SK-N-SH (cell line): ENCODE results near the gene NR1D2. TPM values are rescaled to one million over a fixed set of nuclear protein-coding genes. Genes with fewer than 3 reads are reported as not detected.
"Not testable (repeated sequence)": the region's sequence is repeated elsewhere in the genome, so short reads cannot be mapped to it uniquely, and the experiment has no call there.

Experiments used
- CTCF ChIA-PET: fragments of 300-600, 350-600 bp; formaldehyde crosslinking; extraction: SDS; loops from one replicate; lab custom pipeline; 2021; lab: Yijun Ruan, JAX
- POLR2A ChIA-PET: fragments of 350-600 bp; sonication (Branson Sonifier 250); formaldehyde crosslinking; extraction: SDS; loops from one replicate; lab custom pipeline; 2020; ENCODE audit warnings: antibody characterized with exemption, inconsistent platforms; lab: Yijun Ruan, JAX
- DNase-seq: peaks from one replicate; pipeline ENCODE4 v3.0.0; 2012
- H2AFZ ChIP-seq: fragments of 200-600 bp; sonication (generic); 2 replicates; pipeline ENCODE4 v1.8.1; 2016; ENCODE audit warnings: antibody characterized with exemption, mild to moderate bottlenecking, low read depth
- H3F3A ChIP-seq: fragments of 200-600 bp; sonication (generic); replicated peaks from 2 replicates; pipeline ENCODE3; 2016; ENCODE audit warnings: antibody characterized with exemption, mild to moderate bottlenecking; ENCODE audit not compliant: insufficient read depth
- H3K27ac ChIP-seq, 2 experiments: fragments of 200-500 bp in 1 of 2; fragments of 200-600 bp in 1 of 2; sonication (Bioruptor generic) in 1 of 2; sonication (generic), shearing (Covaris generic) in 1 of 2; 2 replicates each; pipeline versions ENCODE4 v1.5.1 to v1.6.1; 2014 to 2016; ENCODE audit warnings: low read depth in 2 of 2, inconsistent platforms in 1 of 2, low read length in 1 of 2, mild to moderate bottlenecking in 1 of 2, mixed read lengths in 1 of 2
- H3K27me3 ChIP-seq: fragments of 200-600 bp; sonication (generic), shearing (Covaris generic); 2 replicates; pipeline ENCODE4 v1.6.1; 2016; ENCODE audit warnings: mixed run types; ENCODE audit not compliant: insufficient read depth
- H3K36me3 ChIP-seq, 2 experiments: fragments of 200-500 bp in 1 of 2; fragments of 200-600 bp in 1 of 2; sonication (Bioruptor generic) in 1 of 2; sonication (generic) in 1 of 2; replicated peaks in 1 of 2; 2 replicates each; pipeline versions ENCODE3 to v1.5.1; 2014 to 2016; ENCODE audit warnings: low read length in 1 of 2, mild to moderate bottlenecking in 1 of 2; ENCODE audit not compliant: insufficient read depth in 2 of 2, control insufficient read depth in 1 of 2
- H3K4me1 ChIP-seq, 2 experiments: fragments of 200-500 bp in 1 of 2; fragments of 200-600 bp in 1 of 2; sonication (Bioruptor generic) in 1 of 2; sonication (generic), shearing (Covaris generic) in 1 of 2; 2 replicates each; pipeline versions ENCODE4 v1.5.1 to v1.6.1; 2014 to 2016; ENCODE audit warnings: low read depth in 1 of 2, low read length in 1 of 2, mixed run types in 1 of 2; ENCODE audit not compliant: insufficient read depth in 2 of 2, control insufficient read depth in 1 of 2
- H3K4me2 ChIP-seq: fragments of 200-600 bp; sonication (generic), shearing (Covaris generic); 2 replicates; pipeline ENCODE4 v1.6.1; 2017; ENCODE audit warnings: mixed run types
- H3K4me3 ChIP-seq, 2 experiments: fragments of 200-500 bp in 1 of 2; fragments of 200-600 bp in 1 of 2; sonication (Bioruptor generic) in 1 of 2; sonication (generic), shearing (Covaris generic) in 1 of 2; 2 replicates each; pipeline versions ENCODE4 v1.5.1 to v1.8.1; 2014 to 2016; ENCODE audit warnings: low read depth in 2 of 2, inconsistent platforms in 1 of 2, low read length in 1 of 2, mild to moderate bottlenecking in 1 of 2, mixed read lengths in 1 of 2, moderate library complexity in 1 of 2
- H3K79me2 ChIP-seq: fragments of 200-600 bp; sonication (generic); 2 replicates; pipeline ENCODE4 v1.8.1; 2017; ENCODE audit warnings: mild to moderate bottlenecking; ENCODE audit not compliant: insufficient read depth
- H3K9ac ChIP-seq: fragments of 200-600 bp; sonication (generic); 2 replicates; pipeline ENCODE4 v1.6.1; 2017; ENCODE audit warnings: mixed run types
- H3K9me2 ChIP-seq: fragments of 200-600 bp; sonication (generic); 2 replicates; pipeline ENCODE4 v1.6.1; 2017; ENCODE audit warnings: mixed run types
- H3K9me3 ChIP-seq: fragments of 200-600 bp; sonication (generic); 2 replicates; pipeline ENCODE4 v1.6.1; 2017; ENCODE audit warnings: mixed run types, mild to moderate bottlenecking, moderate library complexity
- H4K20me1 ChIP-seq: fragments of 200-600 bp; sonication (generic); 2 replicates; pipeline ENCODE4 v1.6.1; 2017; ENCODE audit warnings: mild to moderate bottlenecking, mixed run types; ENCODE audit not compliant: insufficient read depth
- CHD2 ChIP-seq: fragments of 150-350 bp; IDR thresholded peaks from 2 replicates; pipeline ENCODE4 v1.6.1; 2018; ENCODE audit warnings: low read length; ENCODE audit not compliant: partially characterized antibody
- FOSL2 ChIP-seq: IDR thresholded peaks from 2 replicates; pipeline ENCODE4 v1.4.0; 2012; ENCODE audit warnings: low read depth, mild to moderate bottlenecking, moderate library complexity, borderline replicate concordance
- FOXM1 ChIP-seq: IDR thresholded peaks from 2 replicates; pipeline ENCODE4 v1.4.0; 2012; ENCODE audit warnings: low read depth, mild to moderate bottlenecking
- GABPA ChIP-seq: IDR thresholded peaks from 2 replicates; pipeline ENCODE4 v1.4.0; 2012; ENCODE audit warnings: low read depth, mild to moderate bottlenecking
- MAX ChIP-seq: IDR thresholded peaks from 2 replicates; pipeline ENCODE4 v1.4.0; 2012; ENCODE audit warnings: low read depth
- MEF2A ChIP-seq: IDR thresholded peaks from 2 replicates; pipeline ENCODE4 v1.4.0; 2012; ENCODE audit warnings: low read depth, borderline replicate concordance
- MXI1 ChIP-seq: IDR thresholded peaks from 2 replicates; pipeline ENCODE4 v1.6.1; 2012; ENCODE audit warnings: mild to moderate bottlenecking, low read depth, low read length, improper control_type of control experiment
- NFIC ChIP-seq: IDR thresholded peaks from 2 replicates; pipeline ENCODE4 v1.4.0; 2012; ENCODE audit warnings: borderline replicate concordance
- PBX3 ChIP-seq: IDR thresholded peaks from 2 replicates; pipeline ENCODE4; 2012
- REST ChIP-seq: IDR thresholded peaks from 2 replicates; pipeline ENCODE4 v1.6.1; 2012; ENCODE audit warnings: mild to moderate bottlenecking, low read depth, low read length, moderate library complexity
- RXRA ChIP-seq: IDR thresholded peaks from 2 replicates; pipeline ENCODE4 v1.4.0; 2012; ENCODE audit warnings: low read depth, mild to moderate bottlenecking, borderline replicate concordance
- SIN3A ChIP-seq: IDR thresholded peaks from 2 replicates; pipeline ENCODE4 v1.6.1; 2012; ENCODE audit warnings: low read depth, mild to moderate bottlenecking, low read length, moderate library complexity, borderline replicate concordance
- TAF1 ChIP-seq: IDR thresholded peaks from 2 replicates; pipeline ENCODE4 v1.6.1; 2012; ENCODE audit warnings: low read depth, mild to moderate bottlenecking, low read length, moderate library complexity, borderline replicate concordance
- WGBS: methylation state at CpG from one replicate; pipeline ENCODE4 v1.1.6; 2017; ENCODE audit warnings: low lambda C conversion rate; 5-methylcytosine and 5-hydroxymethylcytosine counted together
- polyA plus RNA-seq, 3 experiments: library from polyadenylated mRNA; depleted of rRNA; stranded (reverse); fragments of >200 nt; gene quantifications; 2 replicates each; pipeline ENCODE4 v1.2.3, GENCODE V29; 2012

NR1D2 gene
- polyA plus RNA-seq, 1 of the 3 experiments (the other 2 are of a cell fraction) = 12.0 TPM

- TF ChIP-seq REST (peak; percentile 79), MAX (peak; percentile 96), GABPA (peak; percentile 89), TAF1 (peak; percentile 99), FOSL2 (no peak), NFIC (no peak; the same call in 1 of the 2 replicates), FOXM1 (no peak), PBX3 (no peak), SIN3A (peak; percentile 85), RXRA (no peak), MEF2A (no peak)
These were observed 28.0 kb upstream of the NR1D2 start, which contains the start of the genes NKIRAS1 and RPL15 (continued) for GRCh38 chr3:23916886-23917678.

GRCh38 chr3:23917679-23918303 lies 27.3 kb upstream of the NR1D2 start:
- not testable (repeated sequence) for H3K9me2 ChIP-seq, H2AFZ ChIP-seq, H3K27me3 ChIP-seq, H3K9me3 ChIP-seq
- H3K79me2 ChIP-seq = peaks cover 74% of the 10 kb centered on the region
- ChIA-PET CTCF (interaction anchor here (0.7 to 2.4 kb wide), 5 partner anchors 9 to 321 kb away, joined by 3 to 11 read pairs (median 3); no protein-coding TSS in a partner anchor), POLR2A (interaction anchor here (0.6 to 2.7 kb wide), 21 partner anchors 16 to 735 kb away, joined by 3 to 49 read pairs (median 8); partner anchors contain the start of gene NR1D2)
- H3F3A ChIP-seq = peaks cover 51% of the 10 kb centered on the region
- H3K36me3 ChIP-seq = peaks cover 32 to 34% of the 10 kb centered on the region in 2 experiments
- H3K27ac ChIP-seq = peak overlapping the region; percentile 79 to 90
- H4K20me1 ChIP-seq = peaks cover 37% of the 10 kb centered on the region
- WGBS = under 1% methylated on average over 19 of the region's 21 CpGs
- H3K4me1 ChIP-seq = peaks cover 0 to 19% of the 10 kb centered on the region in 2 experiments; a peak in 3 of 4 replicates
- TF ChIP-seq MXI1 = peak; percentile 31; the same call in 1 of the 2 replicates
- peak; percentile 48 for TF ChIP-seq CHD2
- TF ChIP-seq SIN3A = peak; percentile 60; the same call in 1 of the 2 replicates
- TF ChIP-seq TAF1 = peak; percentile 60; the same call in 1 of the 2 replicates
- peak overlapping the region; percentile 97 for H3K9ac ChIP-seq
- DNase-seq = peak; percentile 64
- H3K4me2 ChIP-seq = peak overlapping the region; percentile 98
- peak overlapping the region; percentile 94 to 96 for H3K4me3 ChIP-seq

GRCh38 chr3:23918331-23918730 lies 26.8 kb upstream of the NR1D2 start:
- H3K4me3 ChIP-seq = peak overlapping the region; percentile 94 to 96
- peaks cover 32 to 34% of the 10 kb centered on the region in 2 experiments for H3K36me3 ChIP-seq
- H3K9me2 ChIP-seq, H2AFZ ChIP-seq, DNase-seq, H3K9me3 ChIP-seq, H3K27me3 ChIP-seq: not testable (repeated sequence)
- ChIA-PET POLR2A (interaction anchor here (1.4 to 2.7 kb wide), 4 partner anchors 18 to 107 kb away, joined by 5 to 49 read pairs (median 18); partner anchors contain the start of gene NR1D2), CTCF (interaction anchor here (1.1 to 1.4 kb wide), 3 partner anchors 12 to 30 kb away, joined by 3 to 4 read pairs (median 3); no protein-coding TSS in a partner anchor)
- H3K9ac ChIP-seq = peak overlapping the region; percentile 97
- H3K4me2 ChIP-seq = peak overlapping the region; percentile 98
- peak overlapping the region; percentile 56 to 79; a peak in 2 of 4 replicates for H3K27ac ChIP-seq
- peaks cover 68% of the 10 kb centered on the region for H3K79me2 ChIP-seq
- peaks cover 55% of the 10 kb centered on the region for H3F3A ChIP-seq
- H4K20me1 ChIP-seq = peaks cover 37% of the 10 kb centered on the region
- WGBS = 1% methylated on average over 12 of the region's 12 CpGs
- peaks cover 0 to 19% of the 10 kb centered on the region in 2 experiments; a peak in 3 of 4 replicates for H3K4me1 ChIP-seq
